Peyer's patch (tissue), 4 donors: Measurements from ENCODE around the gene BTBD6. TPM values are rescaled to one million over a fixed set of nuclear protein-coding genes. Genes with fewer than 3 reads are reported as not detected.

Experiments
- DNase-seq, 3 donors: peaks; one replicate each; pipeline ENCODE4 v3.0.0-alpha.2; 2017 to 2019
- H3K27ac ChIP-seq, 4 donors: fragments of 200-600 bp; sonication (generic); one replicate each; pipeline ENCODE4 v1.5.1; 2016 to 2019
- H3K27me3 ChIP-seq, 2 donors: fragments of 200-600 bp; sonication (generic); one replicate each; pipeline ENCODE4 v1.5.1; 2019
- H3K36me3 ChIP-seq, 3 donors: fragments of 200-600 bp; sonication (generic); one replicate each; pipeline ENCODE4 v1.5.1; 2016 to 2019
- H3K4me1 ChIP-seq, 4 donors: fragments of 200-600 bp; sonication (generic); one replicate each; pipeline ENCODE4 v1.5.1; 2016 to 2019
- H3K4me3 ChIP-seq, 4 donors: fragments of 200-600 bp; sonication (generic); 1 replicate in 3 of 4; 2 replicates in 1 of 4; pipeline ENCODE4 v1.5.1; 2016 to 2019; ENCODE audit warnings: mild to moderate bottlenecking in 1 of 4
- H3K9me3 ChIP-seq, 4 donors: fragments of 200-600 bp; sonication (generic); one replicate each; pipeline ENCODE4 v1.5.1; 2016 to 2019; ENCODE audit warnings: mild to moderate bottlenecking in 1 of 4
- CTCF ChIP-seq, 6 experiments: fragments of 450-650 bp in 4 of 6; fragments of 200-600 bp in 2 of 6; sonication (generic) in 1 of 6; IDR thresholded peaks; one replicate each; pipeline ENCODE4 v1.5.1; 2017 to 2019; ENCODE audit warnings: antibody characterized with exemption in 6 of 6, mild to moderate bottlenecking in 3 of 6, moderate library complexity in 1 of 6
- POLR2A ChIP-seq, 2 donors: fragments of 450-650 bp; IDR thresholded peaks; one replicate each; pipeline ENCODE4 v1.5.1; 2017; ENCODE audit warnings: antibody characterized with exemption in 2 of 2, mild to moderate bottlenecking in 2 of 2, moderate library complexity in 2 of 2
- total RNA-seq, 4 donors: library from RNA; depleted of rRNA; stranded (reverse); fragments of >200 nt; gene quantifications; one replicate each; pipeline ENCODE4 v1.1.0, GENCODE V29; 2016

Gene BTBD6
- total RNA-seq, 4 donors from 2014 or later, result 32.2 to 67.5 (median 55.5) TPM

- TF ChIP-seq POLR2A (IDR thresholded peaks at IDR 0.05) (no peak), CTCF (IDR thresholded peaks at IDR 0.05) (no peak)
- peaks cover 0 to 63% (median 0%) of the 10 kb centered on the region in 3 donors for H3K36me3 ChIP-seq
- H3K27ac ChIP-seq, result no peak overlapping the region
- DNase-seq, result no peak
- H3K4me3 ChIP-seq, result no peak overlapping the region
- H3K4me1 ChIP-seq, result no peaks in the 10 kb centered on the region
- no peaks in the 10 kb centered on the region for H3K27me3 ChIP-seq
- H3K9me3 ChIP-seq, result no peaks in the 10 kb centered on the region
These were observed 30.6 kb upstream of the BTBD6 start for GRCh38 chr14:105217774-105218173.

GRCh38 chr14:105218611-105219010, 29.7 kb upstream of the BTBD6 start:
- Histone ChIP-seq H3K27me3 (no peaks in the 10 kb centered on the region), H3K4me3 (no peak overlapping the region), H3K27ac (no peak overlapping the region), H3K36me3 (peaks cover 0 to 57% (median 0%) of the 10 kb centered on the region in 3 donors), H3K4me1 (no peaks in the 10 kb centered on the region), H3K9me3 (no peaks in the 10 kb centered on the region)
- TF ChIP-seq POLR2A (IDR thresholded peaks at IDR 0.05) (no peak), CTCF (IDR thresholded peaks at IDR 0.05) (no peak)
- DNase-seq, result no peak

GRCh38 chr14:105219043-105219612, 29.2 kb upstream of the BTBD6 start:
- H3K4me3 ChIP-seq, result no peak overlapping the region
- no peak for DNase-seq
- H3K27me3 ChIP-seq, result no peaks in the 10 kb centered on the region
- H3K4me1 ChIP-seq, result no peaks in the 10 kb centered on the region
- TF ChIP-seq POLR2A (IDR thresholded peaks at IDR 0.05), result no peak
- no peak for TF ChIP-seq CTCF (IDR thresholded peaks at IDR 0.05)
- no peak overlapping the region for H3K27ac ChIP-seq
- no peaks in the 10 kb centered on the region for H3K9me3 ChIP-seq
- H3K36me3 ChIP-seq, result peaks cover 0 to 57% (median 0%) of the 10 kb centered on the region in 3 donors

- TF ChIP-seq CTCF (IDR thresholded peaks at IDR 0.05) (no peak), POLR2A (IDR thresholded peaks at IDR 0.05) (no peak)
- no peaks in the 10 kb centered on the region for H3K27me3 ChIP-seq
- peaks cover 0 to 58% (median 0%) of the 10 kb centered on the region in 3 donors for H3K36me3 ChIP-seq
- DNase-seq, result no peak
- no peaks in the 10 kb centered on the region for H3K4me1 ChIP-seq
- H3K9me3 ChIP-seq, result no peaks in the 10 kb centered on the region
- H3K4me3 ChIP-seq, result no peak overlapping the region
- no peak overlapping the region for H3K27ac ChIP-seq
These were observed 28.6 kb upstream of the BTBD6 start for GRCh38 chr14:105219753-105220152.

GRCh38 chr14:105220699-105221597, 27.4 kb upstream of the BTBD6 start:
- no peaks in the 10 kb centered on the region for H3K27me3 ChIP-seq
- no peak overlapping the region for H3K27ac ChIP-seq
- TF ChIP-seq CTCF (IDR thresholded peaks at IDR 0.05) (no peak), POLR2A (IDR thresholded peaks at IDR 0.05) (no peak)
- peaks cover 0 to 70% (median 0%) of the 10 kb centered on the region in 3 donors for H3K36me3 ChIP-seq
- H3K4me3 ChIP-seq, result no peak overlapping the region
- no peaks in the 10 kb centered on the region for H3K9me3 ChIP-seq
- no peak for DNase-seq
- no peaks in the 10 kb centered on the region for H3K4me1 ChIP-seq
